Stimulated activated CD4-positive, alpha-beta T cell treated with anti-CD3 and anti-CD28 coated beads, Interleukin-1b, Interleukin-23, amount 100 ng/mL, for 24 hours (primary cell): Measurements from ENCODE around the gene COG1.

Experiments used
- DNase-seq, 4 experiments: peaks; one replicate each; pipeline ENCODE4 v3.0.0-alpha.2; 2020; ENCODE audit warnings: low read depth in 4 of 4, low spot score in 1 of 4

The COG1 gene

GRCh38 chr17:73226556-73227172 lies 33.8 kb downstream of the COG1 start:
- no peak for DNase-seq

GRCh38 chr17:73227379-73227778 lies 34.5 kb downstream of the COG1 start:
- DNase-seq: no peak

GRCh38 chr17:73227944-73228343 lies 35.1 kb downstream of the COG1 start:
- DNase-seq: no peak

GRCh38 chr17:73228748-73229236 lies 35.9 kb downstream of the COG1 start:
- no peak for DNase-seq

GRCh38 chr17:73230088-73230487 lies 37.2 kb downstream of the COG1 start:
- DNase-seq: no peak

- no peak for DNase-seq
These were observed 38.5 kb downstream of the COG1 start for GRCh38 chr17:73231395-73231794.

GRCh38 chr17:73231841-73232586 lies 39.2 kb downstream of the COG1 start:
- DNase-seq: peak; percentile 89 to 99 (median 93)

- DNase-seq: peak in 2 of 4 experiments; percentile 7 to 13
These were observed 39.9 kb downstream of the COG1 start for GRCh38 chr17:73232587-73233373.

GRCh38 chr17:73234736-73235135 lies 41.9 kb downstream of the COG1 start:
- no peak for DNase-seq

GRCh38 chr17:73237714-73238113 lies 44.9 kb downstream of the COG1 start:
- DNase-seq: no peak

GRCh38 chr17:73240561-73240960 lies 47.7 kb downstream of the COG1 start:
- DNase-seq: no peak

GRCh38 chr17:73247726-73248125 lies 54.9 kb downstream of the COG1 start:
- DNase-seq: no peak

GRCh38 chr17:73248532-73248931 lies 55.7 kb downstream of the COG1 start:
- DNase-seq: no peak

- no peak for DNase-seq
These were observed 56.8 kb downstream of the COG1 start for GRCh38 chr17:73249700-73250099.

- no peak for DNase-seq
These were observed 58.2 kb downstream of the COG1 start for GRCh38 chr17:73250851-73251640.

- no peak for DNase-seq
These were observed 59.0 kb downstream of the COG1 start for GRCh38 chr17:73251871-73252270.

GRCh38 chr17:73255671-73256181 lies 62.9 kb downstream of the COG1 start:
- DNase-seq: peak; percentile 17 to 40 (median 24)

GRCh38 chr17:73256220-73256619 lies 63.4 kb downstream of the COG1 start:
- DNase-seq: no peak

GRCh38 chr17:73257516-73257915 lies 64.7 kb downstream of the COG1 start:
- no peak for DNase-seq
